HepG2 (cell line): ENCODE results near the gene MAN1A2. TPM values are rescaled to one million over a fixed set of nuclear protein-coding genes. Genes with fewer than 3 reads are reported as not detected.

Source experiments
- ATAC-seq: fragments of 200-7000 bp; cut with Tn5 transposase; 3 replicates; pipeline ENCODE4 v1.9.1; 2020; ENCODE audit warnings: mild to moderate bottlenecking, moderate library complexity
- BruUV-seq: library from RNA; stranded (reverse); fragments of 400-500 nt; replicated peaks from 2 replicates; lab custom pipeline; 2021; lab: Mats Ljungman, UMichigan
- CTCF ChIA-PET: fragments of 300-600 bp; formaldehyde crosslinking; extraction: SDS; loops from one replicate; lab custom pipeline; 2021; ENCODE audit warnings: low total read pairs, inconsistent platforms, low intra/inter-chr PET ratio; lab: Yijun Ruan, JAX
- POLR2A ChIA-PET: fragments of 350-600 bp; sonication (Branson Sonifier 250); formaldehyde crosslinking; loops from one replicate; lab custom pipeline; 2020; ENCODE audit warnings: antibody characterized with exemption, inconsistent platforms; lab: Yijun Ruan, JAX
- DNase-seq: peaks from one replicate; pipeline ENCODE4 v3.0.0-alpha.2; 2015; ENCODE audit warnings: low spot score
- FAIRE-seq: peaks from 3 replicates; lab custom pipeline; 2011; peaks lifted over from hg19 to GRCh38; lab: Jason Lieb, UNC
- H2AFZ ChIP-seq: one replicate; pipeline ENCODE4 v1.6.1; 2011; ENCODE audit warnings: low read length, inconsistent platforms
- H3K27ac ChIP-seq: fragments of 300-600 bp; 3 replicates; pipeline ENCODE4 v1.8.0; 2011; ENCODE audit warnings: mixed run types, mild to moderate bottlenecking, mixed read lengths, low read length, inconsistent platforms; ENCODE audit not compliant: insufficient read depth; ENCODE audit errors: extremely low read length
- H3K27me3 ChIP-seq, 2 experiments: fragments of 200-600 bp in 1 of 2; 2 replicates in 1 of 2; 3 replicates in 1 of 2; pipeline versions ENCODE4 v1.6.0 to v1.8.0; 2011; ENCODE audit warnings: low read length in 2 of 2, mild to moderate bottlenecking in 2 of 2, moderate library complexity in 2 of 2, inconsistent platforms in 1 of 2; ENCODE audit not compliant: insufficient read depth in 2 of 2, control insufficient read depth in 1 of 2
- H3K36me3 ChIP-seq, 2 experiments: fragments of 200-600 bp in 1 of 2; replicated peaks in 1 of 2; 2 replicates in 1 of 2; 3 replicates in 1 of 2; pipeline versions ENCODE4 v1.5.1 to v1.8.0; 2011; ENCODE audit warnings: low read length in 2 of 2, inconsistent platforms in 1 of 2; ENCODE audit not compliant: insufficient read depth in 2 of 2, control insufficient read depth in 1 of 2
- H3K4me1 ChIP-seq: 2 replicates; pipeline ENCODE4 v1.5.1; 2012; ENCODE audit warnings: low read length, inconsistent platforms; ENCODE audit not compliant: insufficient read depth
- H3K4me2 ChIP-seq: 2 replicates; pipeline ENCODE4 v1.6.0; 2011; ENCODE audit warnings: low read depth, low read length, inconsistent platforms
- H3K4me3 ChIP-seq, 3 experiments: fragments of 200-600 bp in 1 of 3; sonication (generic), shearing (Covaris generic) in 1 of 3; replicated peaks in 1 of 3; 2 replicates each; pipeline ENCODE4 v1.5.1; 2011 to 2016; ENCODE audit warnings: low read length in 3 of 3, inconsistent platforms in 2 of 3, low read depth in 2 of 3, mild to moderate bottlenecking in 2 of 3, control low read depth in 1 of 3, mixed read lengths in 1 of 3; ENCODE audit not compliant: insufficient read depth in 1 of 3
- H3K79me2 ChIP-seq: one replicate; pipeline ENCODE4 v1.6.1; 2011; ENCODE audit warnings: low read length, inconsistent platforms; ENCODE audit not compliant: insufficient read depth
- H3K9ac ChIP-seq: 2 replicates; pipeline ENCODE4 v1.6.0; 2011; ENCODE audit warnings: mild to moderate bottlenecking, low read depth, low read length, inconsistent platforms; ENCODE audit not compliant: insufficient read depth
- H3K9me3 ChIP-seq: 2 replicates; pipeline ENCODE4 v1.5.1; 2012; ENCODE audit warnings: mild to moderate bottlenecking, low read length
- H4K20me1 ChIP-seq: 2 replicates; pipeline ENCODE4 v1.6.0; 2011; ENCODE audit warnings: inconsistent platforms, mild to moderate bottlenecking, low read length, moderate library complexity; ENCODE audit not compliant: insufficient read depth
- ATAD3A ChIP-seq: sonication (generic); formaldehyde crosslinking; IDR thresholded peaks from 2 replicates; pipeline ENCODE4 v1.4.0; 2020; ENCODE audit warnings: missing genetic modification reagents
- DPF2 ChIP-seq: sonication (generic); formaldehyde crosslinking; IDR thresholded peaks from 2 replicates; pipeline ENCODE4 v1.4.0; 2020; ENCODE audit warnings: mild to moderate bottlenecking, low read depth, missing genetic modification reagents, borderline replicate concordance
- ISL2 ChIP-seq: sonication (generic); formaldehyde crosslinking; IDR thresholded peaks from 2 replicates; pipeline ENCODE4 v1.5.0; 2020; ENCODE audit warnings: missing genetic modification reagents
- KLF12 ChIP-seq: sonication (generic); formaldehyde crosslinking; IDR thresholded peaks from 2 replicates; pipeline ENCODE4 v1.4.0; 2020; ENCODE audit warnings: missing genetic modification reagents, borderline replicate concordance
- ZNF362 ChIP-seq: sonication (generic); formaldehyde crosslinking; IDR thresholded peaks from 2 replicates; pipeline ENCODE4 v1.4.0; 2020; ENCODE audit warnings: missing genetic modification reagents, mild to moderate bottlenecking, borderline replicate concordance
- ZNF83 ChIP-seq: sonication (generic); formaldehyde crosslinking; IDR thresholded peaks from 2 replicates; pipeline ENCODE4 v1.4.0; 2020; ENCODE audit warnings: missing genetic modification reagents, mild to moderate bottlenecking, borderline replicate concordance
- WGBS: methylation state at CpG from one replicate; pipeline ENCODE4 v1.1.6; 2017; ENCODE audit warnings: low lambda C conversion rate; 5-methylcytosine and 5-hydroxymethylcytosine counted together
- in situ Hi-C: cut with HindIII; loops from 2 replicates; pipeline ENCODE4 v1.10.0; 2017; ENCODE audit warnings: low pct_unique_long_range_greater_than_20kb; ENCODE audit not compliant: extremely low pct_ligation_motif_present
- intact Hi-C: fragments of 100-400 bp; cut with micrococcal nuclease; formaldehyde crosslinking; loops from one replicate; pipeline ENCODE4 v1.10.0; 2022; ENCODE audit not compliant: unreplicated experiment
- polyA plus RNA-seq, 8 experiments: library from polyadenylated mRNA; depleted of rRNA in 3 of 8; stranded (reverse) in 7 of 8; unstranded in 1 of 8; fragments of >200 nt; fragmentation: Illumina TruSeq in 4 of 8; extraction: Trizol in 4 of 8; gene quantifications; 2 replicates each; pipeline versions ENCODE4 v1.2.1 to v1.2.3, GENCODE V29; 2011 to 2016; ENCODE audit warnings: low read depth in 4 of 8, missing spikeins in 1 of 8, mixed read lengths in 1 of 8; ENCODE audit not compliant: insufficient read depth in 1 of 8
- total RNA-seq, 5 experiments: library from RNA; depleted of rRNA; stranded (reverse); fragments of >200 nt; fragmentation: Illumina TruSeq; extraction: Trizol; gene quantifications; 2 replicates each; pipeline ENCODE4 v1.2.3, GENCODE V29; 2016; ENCODE audit warnings: low read depth in 1 of 5
- TF ChIP-seq, protein P1 (sequence below): sonication (generic); formaldehyde crosslinking; IDR thresholded peaks from 2 replicates; pipeline ENCODE4 v1.8.0; 2022; ENCODE audit warnings: mild to moderate bottlenecking, missing genetic modification reagents
- TF ChIP-seq, protein P2 (sequence below): sonication (generic); formaldehyde crosslinking; IDR thresholded peaks from 2 replicates; pipeline ENCODE4 v1.5.1; 2020; ENCODE audit warnings: missing genetic modification reagents, mild to moderate bottlenecking, borderline replicate concordance
- TF ChIP-seq, protein P3 (sequence below): sonication (generic); formaldehyde crosslinking; IDR thresholded peaks from 2 replicates; pipeline ENCODE4 v1.5.1; 2020; ENCODE audit warnings: mild to moderate bottlenecking, missing genetic modification reagents, moderate library complexity

Gene MAN1A2
- total and polyA plus RNA-seq, 2 of the 13 experiments (the other 11 are each of a cell fraction or from before 2014, with no cell fraction given), result 8.0 to 19.9 TPM

- TF ChIP-seq ATAD3A (CRISPR knock-in tag) (no peak), DPF2 (CRISPR knock-in tag) (no peak)
- TF ChIP-seq, protein P1, sequence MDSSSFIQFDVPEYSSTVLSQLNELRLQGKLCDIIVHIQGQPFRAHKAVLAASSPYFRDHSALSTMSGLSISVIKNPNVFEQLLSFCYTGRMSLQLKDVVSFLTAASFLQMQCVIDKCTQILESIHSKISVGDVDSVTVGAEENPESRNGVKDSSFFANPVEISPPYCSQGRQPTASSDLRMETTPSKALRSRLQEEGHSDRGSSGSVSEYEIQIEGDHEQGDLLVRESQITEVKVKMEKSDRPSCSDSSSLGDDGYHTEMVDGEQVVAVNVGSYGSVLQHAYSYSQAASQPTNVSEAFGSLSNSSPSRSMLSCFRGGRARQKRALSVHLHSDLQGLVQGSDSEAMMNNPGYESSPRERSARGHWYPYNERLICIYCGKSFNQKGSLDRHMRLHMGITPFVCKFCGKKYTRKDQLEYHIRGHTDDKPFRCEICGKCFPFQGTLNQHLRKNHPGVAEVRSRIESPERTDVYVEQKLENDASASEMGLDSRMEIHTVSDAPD (CRISPR knock-in tag), result no peak
- TF ChIP-seq, protein P2, sequence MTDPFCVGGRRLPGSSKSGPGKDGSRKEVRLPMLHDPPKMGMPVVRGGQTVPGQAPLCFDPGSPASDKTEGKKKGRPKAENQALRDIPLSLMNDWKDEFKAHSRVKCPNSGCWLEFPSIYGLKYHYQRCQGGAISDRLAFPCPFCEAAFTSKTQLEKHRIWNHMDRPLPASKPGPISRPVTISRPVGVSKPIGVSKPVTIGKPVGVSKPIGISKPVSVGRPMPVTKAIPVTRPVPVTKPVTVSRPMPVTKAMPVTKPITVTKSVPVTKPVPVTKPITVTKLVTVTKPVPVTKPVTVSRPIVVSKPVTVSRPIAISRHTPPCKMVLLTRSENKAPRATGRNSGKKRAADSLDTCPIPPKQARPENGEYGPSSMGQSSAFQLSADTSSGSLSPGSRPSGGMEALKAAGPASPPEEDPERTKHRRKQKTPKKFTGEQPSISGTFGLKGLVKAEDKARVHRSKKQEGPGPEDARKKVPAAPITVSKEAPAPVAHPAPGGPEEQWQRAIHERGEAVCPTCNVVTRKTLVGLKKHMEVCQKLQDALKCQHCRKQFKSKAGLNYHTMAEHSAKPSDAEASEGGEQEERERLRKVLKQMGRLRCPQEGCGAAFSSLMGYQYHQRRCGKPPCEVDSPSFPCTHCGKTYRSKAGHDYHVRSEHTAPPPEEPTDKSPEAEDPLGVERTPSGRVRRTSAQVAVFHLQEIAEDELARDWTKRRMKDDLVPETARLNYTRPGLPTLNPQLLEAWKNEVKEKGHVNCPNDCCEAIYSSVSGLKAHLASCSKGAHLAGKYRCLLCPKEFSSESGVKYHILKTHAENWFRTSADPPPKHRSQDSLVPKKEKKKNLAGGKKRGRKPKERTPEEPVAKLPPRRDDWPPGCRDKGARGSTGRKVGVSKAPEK (CRISPR knock-in tag), result no peak
Observed at GRCh38 chr1:117389284-117389683, 22.0 kb downstream of the MAN1A2 start (continued).

DNA sequence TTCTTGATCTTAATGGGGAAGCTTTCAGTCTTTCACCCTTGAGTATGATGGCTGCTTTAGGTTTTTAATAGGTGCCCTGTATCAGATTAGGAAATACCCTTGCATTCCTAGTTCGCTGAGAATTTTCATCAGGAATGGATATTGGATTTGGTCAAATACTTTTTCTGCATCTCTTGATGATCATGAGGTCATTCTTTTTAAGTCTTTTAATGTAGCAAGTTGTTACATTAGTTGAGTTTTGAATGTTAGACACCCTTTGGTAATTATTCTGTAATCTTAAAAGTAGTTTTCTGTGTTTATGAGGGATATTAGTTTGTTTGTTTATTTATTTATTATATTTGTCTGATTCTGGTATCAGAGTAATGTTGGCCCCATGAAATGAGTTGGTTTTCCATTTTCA lies 22.5 kb downstream of the MAN1A2 start:
- Histone ChIP-seq H3K27me3 (no peaks in the 10 kb centered on the region), H4K20me1 (peaks cover 3% of the 10 kb centered on the region; the same call in 1 of the 2 replicates), H3K9ac (no peak overlapping the region), H2AFZ (no peak overlapping the region), H3K4me1 (no peaks in the 10 kb centered on the region), H3K36me3 (no peaks in the 10 kb centered on the region), H3K27ac (no peak overlapping the region), H3K79me2 (peaks cover 24% of the 10 kb centered on the region), H3K9me3 (no peaks in the 10 kb centered on the region), H3K4me3 (no peak overlapping the region), H3K4me2 (no peak overlapping the region)
- ATAC-seq (no peak), FAIRE-seq (no peak), DNase-seq (no peak)
- ChIA-PET POLR2A (no interaction called here), CTCF (no interaction called here)
- TF ChIP-seq ISL2 (CRISPR knock-in tag) (no peak), KLF12 (CRISPR knock-in tag) (no peak), ZNF362 (CRISPR knock-in tag) (no peak), ZNF83 (CRISPR knock-in tag) (no peak)
- TF ChIP-seq, protein P3, sequence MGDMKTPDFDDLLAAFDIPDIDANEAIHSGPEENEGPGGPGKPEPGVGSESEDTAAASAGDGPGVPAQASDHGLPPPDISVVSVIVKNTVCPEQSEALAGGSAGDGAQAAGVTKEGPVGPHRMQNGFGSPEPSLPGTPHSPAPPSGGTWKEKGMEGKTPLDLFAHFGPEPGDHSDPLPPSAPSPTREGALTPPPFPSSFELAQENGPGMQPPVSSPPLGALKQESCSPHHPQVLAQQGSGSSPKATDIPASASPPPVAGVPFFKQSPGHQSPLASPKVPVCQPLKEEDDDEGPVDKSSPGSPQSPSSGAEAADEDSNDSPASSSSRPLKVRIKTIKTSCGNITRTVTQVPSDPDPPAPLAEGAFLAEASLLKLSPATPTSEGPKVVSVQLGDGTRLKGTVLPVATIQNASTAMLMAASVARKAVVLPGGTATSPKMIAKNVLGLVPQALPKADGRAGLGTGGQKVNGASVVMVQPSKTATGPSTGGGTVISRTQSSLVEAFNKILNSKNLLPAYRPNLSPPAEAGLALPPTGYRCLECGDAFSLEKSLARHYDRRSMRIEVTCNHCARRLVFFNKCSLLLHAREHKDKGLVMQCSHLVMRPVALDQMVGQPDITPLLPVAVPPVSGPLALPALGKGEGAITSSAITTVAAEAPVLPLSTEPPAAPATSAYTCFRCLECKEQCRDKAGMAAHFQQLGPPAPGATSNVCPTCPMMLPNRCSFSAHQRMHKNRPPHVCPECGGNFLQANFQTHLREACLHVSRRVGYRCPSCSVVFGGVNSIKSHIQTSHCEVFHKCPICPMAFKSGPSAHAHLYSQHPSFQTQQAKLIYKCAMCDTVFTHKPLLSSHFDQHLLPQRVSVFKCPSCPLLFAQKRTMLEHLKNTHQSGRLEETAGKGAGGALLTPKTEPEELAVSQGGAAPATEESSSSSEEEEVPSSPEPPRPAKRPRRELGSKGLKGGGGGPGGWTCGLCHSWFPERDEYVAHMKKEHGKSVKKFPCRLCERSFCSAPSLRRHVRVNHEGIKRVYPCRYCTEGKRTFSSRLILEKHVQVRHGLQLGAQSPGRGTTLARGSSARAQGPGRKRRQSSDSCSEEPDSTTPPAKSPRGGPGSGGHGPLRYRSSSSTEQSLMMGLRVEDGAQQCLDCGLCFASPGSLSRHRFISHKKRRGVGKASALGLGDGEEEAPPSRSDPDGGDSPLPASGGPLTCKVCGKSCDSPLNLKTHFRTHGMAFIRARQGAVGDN (CRISPR knock-in tag), result no peak
- no TSS peak for BruUV-seq
- intact Hi-C loops (no loop called here), in situ Hi-C loops (no loop called here)
- 87% methylated on average over 1 of the region's 1 CpG for WGBS
